ENCODE data around the gene DNAJC9.

- TF ChIP-seq POLR2A (IDR thresholded peaks at IDR 0.05): no peak
- TF ChIP-seq CTCF (IDR thresholded peaks at IDR 0.05): no peak
Measured at GRCh38 chr10:73205890-73206289, 41.2 kb downstream of the DNAJC9 start.

Data from thyroid gland (tissue), 4 donors.